GM12891 (cell line): ENCODE data around the gene PRKCA.
"Not testable (repeated sequence)": the region's sequence is repeated elsewhere in the genome, so short reads cannot be mapped to it uniquely, and the experiment has no call there.

Experiments used
- DNase-seq: peaks from one replicate; pipeline ENCODE4 v3.0.0; 2011; ENCODE audit warnings: low spot score; ENCODE audit not compliant: insufficient read length
- FAIRE-seq: peaks from 2 replicates; lab custom pipeline; 2011; peaks lifted over from hg19 to GRCh38; lab: Jason Lieb, UNC
- PAX5 ChIP-seq: IDR thresholded peaks from 2 replicates; pipeline ENCODE4 v1.6.1; 2011; ENCODE audit warnings: low read length, moderate library complexity, mild to moderate bottlenecking; ENCODE audit not compliant: insufficient read depth, severe bottlenecking
- POLR2A ChIP-seq: IDR thresholded peaks from 2 replicates; pipeline ENCODE4 v1.6.1; 2011; ENCODE audit warnings: low read depth, low read length, control low read depth
- POLR2AphosphoS5 ChIP-seq: IDR thresholded peaks from 2 replicates; pipeline ENCODE4 v1.6.1; 2011; ENCODE audit warnings: low read depth, low read length, control low read depth
- POU2F2 ChIP-seq: IDR thresholded peaks from 2 replicates; pipeline ENCODE4 v1.6.1; 2011; ENCODE audit warnings: low read depth, mild to moderate bottlenecking, control low read depth, low read length, moderate library complexity
- SPI1 ChIP-seq: IDR thresholded peaks from 2 replicates; pipeline ENCODE4 v1.6.1; 2011; ENCODE audit warnings: low read depth, low read length, control low read depth
- TAF1 ChIP-seq: IDR thresholded peaks from 2 replicates; pipeline ENCODE4 v1.6.1; 2011; ENCODE audit warnings: low read depth, low read length, control low read depth

PRKCA gene

GRCh38 chr17:66480243-66480642 lies 177.8 kb downstream of the PRKCA start:
- DNase-seq (no peak), FAIRE-seq (no peak)
- TF ChIP-seq SPI1 (no peak), POLR2AphosphoS5 (no peak), PAX5 (no peak)

DNA sequence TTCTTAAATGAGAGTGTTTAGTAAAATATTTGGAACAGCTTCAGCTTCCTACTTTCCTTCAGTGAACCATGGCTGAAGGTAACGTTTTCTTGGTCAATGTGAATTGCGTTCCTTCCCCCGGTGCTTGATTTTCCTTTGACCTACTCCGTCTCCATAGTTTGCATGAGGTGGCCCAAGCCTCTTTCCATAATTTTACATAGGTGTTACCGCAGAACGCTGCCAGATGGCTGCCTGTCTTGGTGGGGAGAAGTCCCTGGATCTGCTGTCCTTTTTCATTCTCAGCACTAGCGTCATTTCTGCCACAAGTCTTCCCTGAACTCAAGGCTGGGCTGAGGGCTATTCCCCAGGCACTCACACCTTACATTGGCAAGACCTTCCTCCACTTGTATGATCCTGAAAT lies 178.4 kb downstream of the PRKCA start:
- no peak for FAIRE-seq
- TF ChIP-seq PAX5 (no peak), POLR2AphosphoS5 (no peak), SPI1 (no peak), TAF1 (no peak), POLR2A (no peak), POU2F2 (no peak)
- DNase-seq: no peak

DNA sequence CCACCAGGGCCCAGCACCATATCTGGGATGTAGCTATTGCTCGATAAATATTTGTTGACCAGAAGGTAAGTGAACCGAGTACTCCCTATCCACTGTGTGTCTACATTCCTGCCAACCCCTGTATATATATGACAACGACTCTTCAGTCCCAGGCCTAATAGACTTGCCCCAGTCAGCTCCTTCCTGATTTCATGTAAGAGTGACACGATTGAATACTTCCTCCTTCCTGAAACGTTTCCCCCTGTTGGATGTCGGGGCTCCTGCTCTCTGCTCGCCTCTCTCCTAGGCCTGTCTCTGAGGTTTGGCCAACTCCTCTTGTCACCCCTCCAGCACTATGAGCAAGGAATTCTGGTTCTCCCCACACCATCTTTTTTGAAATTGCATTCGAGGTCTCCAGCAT lies 178.9 kb downstream of the PRKCA start:
- DNase-seq (no peak), FAIRE-seq (no peak)
- no peak for TF ChIP-seq SPI1
- TF ChIP-seq POLR2A: no peak
- TF ChIP-seq POLR2AphosphoS5: no peak
- no peak for TF ChIP-seq POU2F2
- TF ChIP-seq TAF1: no peak
- TF ChIP-seq PAX5: no peak

DNA sequence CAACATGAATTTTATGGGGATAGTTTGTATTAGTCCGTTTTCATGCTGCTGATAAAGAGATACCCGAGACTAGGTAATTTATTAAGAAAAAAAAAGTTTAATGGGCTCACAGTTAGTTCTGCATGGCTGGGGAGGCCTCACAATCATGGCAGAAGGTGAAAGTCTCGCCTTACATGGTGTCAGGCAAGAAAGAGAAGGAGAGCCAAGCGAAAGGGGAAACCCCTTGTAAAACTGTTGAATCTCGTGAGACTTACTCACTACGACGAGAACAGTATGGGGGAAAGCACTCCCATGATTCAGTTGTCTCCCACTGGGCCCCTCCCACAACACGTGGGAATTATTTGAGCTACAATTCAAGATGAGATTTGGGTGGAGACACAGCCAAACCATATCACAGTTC lies 181.5 kb downstream of the PRKCA start:
- DNase-seq: no peak
- no peak for FAIRE-seq
- TF ChIP-seq TAF1 (no peak), POLR2AphosphoS5 (no peak), PAX5 (no peak), SPI1 (no peak), POU2F2 (no peak), POLR2A (no peak)

GRCh38 chr17:66485309-66485947 lies 183.0 kb downstream of the PRKCA start:
- DNase-seq (no peak), FAIRE-seq (no peak)
- TF ChIP-seq TAF1 (no peak), POLR2A (no peak), SPI1 (no peak), POLR2AphosphoS5 (no peak), POU2F2 (no peak)

GRCh38 chr17:66487121-66487520 lies 184.7 kb downstream of the PRKCA start:
- DNase-seq (no peak), FAIRE-seq (no peak)
- TF ChIP-seq POLR2AphosphoS5 (no peak), TAF1 (no peak), POU2F2 (no peak), SPI1 (no peak), POLR2A (no peak), PAX5 (no peak)

- FAIRE-seq: no peak
Measured at GRCh38 chr17:66487981-66488468, 185.6 kb downstream of the PRKCA start.

DNA sequence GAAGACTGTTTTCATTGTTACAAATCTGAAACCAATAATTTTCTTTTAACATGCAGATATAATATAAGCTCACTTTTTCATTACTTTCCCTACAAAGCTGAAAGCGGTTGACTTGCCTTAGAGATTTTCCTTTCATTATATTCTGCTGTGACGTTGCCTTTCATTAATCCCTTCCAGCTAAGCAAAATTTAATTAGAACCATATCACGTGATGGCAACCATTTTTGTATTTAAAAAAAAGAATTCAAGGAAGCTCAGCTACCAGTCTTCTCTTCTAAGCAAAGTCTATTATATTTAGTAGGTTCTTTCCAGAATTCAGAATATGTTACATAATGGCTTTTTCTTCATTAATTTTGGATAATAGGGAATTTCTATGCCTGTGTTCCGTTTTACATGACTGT lies 186.5 kb downstream of the PRKCA start:
- DNase-seq: no peak
- no peak for TF ChIP-seq POU2F2
- TF ChIP-seq PAX5: no peak
- TF ChIP-seq POLR2A: no peak
- TF ChIP-seq TAF1: no peak
- TF ChIP-seq POLR2AphosphoS5: no peak
- no peak for TF ChIP-seq SPI1
- no peak for FAIRE-seq

More at GRCh38 chr17:66487981-66488468, 185.6 kb downstream of the PRKCA start:
- TF ChIP-seq POLR2AphosphoS5 (no peak), POLR2A (no peak), POU2F2 (no peak), SPI1 (no peak), PAX5 (no peak), TAF1 (no peak)
- DNase-seq: no peak

- not testable (repeated sequence) for DNase-seq, FAIRE-seq
Measured at GRCh38 chr17:66489576-66489975, 187.2 kb downstream of the PRKCA start.

DNA sequence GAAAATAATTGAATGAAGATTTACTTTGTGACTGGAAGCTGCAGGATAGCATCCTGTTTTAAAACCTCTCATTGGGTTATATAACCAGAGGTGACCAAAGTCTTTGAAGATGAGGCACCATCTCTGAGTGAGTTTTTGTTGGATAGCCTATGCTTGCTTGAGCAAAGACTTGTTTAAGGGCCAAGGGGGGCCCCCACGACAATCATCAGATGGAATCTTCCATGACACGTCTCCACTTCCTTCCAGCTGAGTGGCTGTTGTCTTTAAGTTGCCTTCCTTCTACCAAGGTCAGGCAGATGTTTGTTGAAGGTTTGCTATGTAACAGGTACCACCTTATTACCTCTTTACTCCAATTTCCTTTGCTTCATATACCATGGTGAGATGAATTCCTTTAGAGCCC lies 188.8 kb downstream of the PRKCA start:
- FAIRE-seq (no peak), DNase-seq (no peak)
- TF ChIP-seq TAF1 (no peak), PAX5 (no peak), POU2F2 (no peak), SPI1 (no peak), POLR2AphosphoS5 (no peak), POLR2A (no peak)
